ENCODE measurements around the gene GNB1L. TPM values are rescaled to one million over a fixed set of nuclear protein-coding genes. Genes with fewer than 3 reads are reported as not detected.

Gene GNB1L
- total and polyA plus RNA-seq, 2 donors (not counting 1 experiment from before 2014, with no cell fraction given) = 6.6 to 12.1 TPM

DNA sequence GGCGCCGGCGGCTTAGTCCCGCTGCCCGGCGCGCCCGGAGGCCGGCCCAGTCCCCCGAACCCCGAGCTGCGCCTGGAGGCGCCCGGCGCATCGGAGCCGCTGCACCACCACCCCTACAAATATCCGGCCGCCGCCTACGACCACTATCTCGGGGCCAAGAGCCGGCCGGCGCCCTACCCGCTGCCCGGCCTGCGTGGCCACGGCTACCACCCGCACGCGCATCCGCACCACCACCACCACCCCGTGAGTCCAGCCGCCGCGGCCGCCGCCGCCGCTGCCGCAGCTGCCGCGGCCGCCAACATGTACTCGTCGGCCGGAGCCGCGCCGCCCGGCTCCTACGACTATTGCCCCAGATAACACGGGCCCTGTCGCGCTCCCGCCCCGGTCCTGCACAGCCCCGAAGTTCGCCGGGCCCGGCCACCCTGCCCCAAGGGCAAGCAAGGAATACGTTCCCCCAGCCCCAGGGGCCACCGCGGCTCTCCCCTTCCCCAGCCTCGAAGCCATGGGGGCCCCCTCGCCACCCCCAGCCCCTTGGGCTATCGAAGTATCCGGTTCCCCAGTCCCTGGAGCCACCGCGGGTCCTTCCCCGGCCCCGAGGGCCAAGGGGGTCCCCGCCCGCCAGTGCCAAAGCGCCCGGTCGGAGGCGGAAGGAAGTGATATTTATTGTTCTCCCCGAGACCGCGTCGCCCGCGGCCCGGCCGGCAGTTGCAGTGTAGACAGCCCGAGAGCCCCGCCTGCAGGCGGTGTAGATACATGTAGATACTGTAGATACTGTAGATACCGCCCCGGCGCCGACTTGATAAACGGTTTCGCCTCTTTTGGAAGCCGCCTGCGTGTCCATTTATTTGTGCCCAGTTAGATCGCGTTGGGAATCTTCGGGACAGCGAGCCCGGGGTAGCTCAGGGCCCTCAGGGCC, 87.9 kb downstream of the GNB1L start:
- Histone ChIP-seq H3K27ac (ENCODE audit: low read length in 2 of 2) (no peak overlapping the region), H3K27me3 (replicated peaks in 1 of 4; ENCODE audit: control extremely low read depth in 1 of 4, control insufficient read depth in 3 of 4, insufficient read depth in 4 of 4, low read length in 3 of 4) (peaks cover 0 to 88% (median 50%) of the 10 kb centered on the region in 4 experiments), H3K79me2 (ENCODE audit: control insufficient read depth, insufficient read depth, low read length) (no peaks in the 10 kb centered on the region), H2AFZ (ENCODE audit: insufficient read depth, low read depth, low read length, poor library complexity, severe bottlenecking) (peak overlapping the region; percentile 46), H3K9me3 (ENCODE audit: control extremely low read depth in 1 of 3, control insufficient read depth in 2 of 3, insufficient read depth in 1 of 3, low read length in 2 of 3) (peaks cover 0 to 35% (median 0%) of the 10 kb centered on the region in 3 donors), H3K4me3 (ENCODE audit: control extremely low read depth in 1 of 5, extremely low read depth in 1 of 5, insufficient read depth in 1 of 5, low read depth in 2 of 5, low read length in 4 of 5) (peak overlapping the region in 3 of 5 experiments; percentile 6 to 52 (median 25)), H3K4me1 (ENCODE audit: control insufficient read depth in 2 of 2, insufficient read depth in 2 of 2, low read length in 2 of 2) (peaks cover 16 to 27% of the 10 kb centered on the region in 2 donors), H4K20me1 (ENCODE audit: control insufficient read depth, insufficient read depth, low read length, poor library complexity, severe bottlenecking) (no peaks in the 10 kb centered on the region), H3K36me3 (replicated peaks in 1 of 2; ENCODE audit: control extremely low read depth in 1 of 2, control insufficient read depth in 1 of 2, extremely low read depth in 1 of 2, insufficient read depth in 2 of 2, low read length in 1 of 2) (no peaks in the 10 kb centered on the region), H3K4me2 (replicated peaks; ENCODE audit: low read depth, low read length, poor library complexity, severe bottlenecking) (peak overlapping the region; percentile 83), H3K9ac (ENCODE audit: low read length) (peak overlapping the region; percentile 35)
- TF ChIP-seq EZH2 (IDR thresholded peaks at IDR 0.05; ENCODE audit: borderline replicate concordance, insufficient read depth, low read depth, low read length, poor library complexity, severe bottlenecking) = peak; percentile 89
- TF ChIP-seq, protein P1, sequence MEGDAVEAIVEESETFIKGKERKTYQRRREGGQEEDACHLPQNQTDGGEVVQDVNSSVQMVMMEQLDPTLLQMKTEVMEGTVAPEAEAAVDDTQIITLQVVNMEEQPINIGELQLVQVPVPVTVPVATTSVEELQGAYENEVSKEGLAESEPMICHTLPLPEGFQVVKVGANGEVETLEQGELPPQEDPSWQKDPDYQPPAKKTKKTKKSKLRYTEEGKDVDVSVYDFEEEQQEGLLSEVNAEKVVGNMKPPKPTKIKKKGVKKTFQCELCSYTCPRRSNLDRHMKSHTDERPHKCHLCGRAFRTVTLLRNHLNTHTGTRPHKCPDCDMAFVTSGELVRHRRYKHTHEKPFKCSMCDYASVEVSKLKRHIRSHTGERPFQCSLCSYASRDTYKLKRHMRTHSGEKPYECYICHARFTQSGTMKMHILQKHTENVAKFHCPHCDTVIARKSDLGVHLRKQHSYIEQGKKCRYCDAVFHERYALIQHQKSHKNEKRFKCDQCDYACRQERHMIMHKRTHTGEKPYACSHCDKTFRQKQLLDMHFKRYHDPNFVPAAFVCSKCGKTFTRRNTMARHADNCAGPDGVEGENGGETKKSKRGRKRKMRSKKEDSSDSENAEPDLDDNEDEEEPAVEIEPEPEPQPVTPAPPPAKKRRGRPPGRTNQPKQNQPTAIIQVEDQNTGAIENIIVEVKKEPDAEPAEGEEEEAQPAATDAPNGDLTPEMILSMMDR (IDR thresholded peaks at IDR 0.05) = peak; percentile 39
- ChIA-PET POLR2A (no interaction called here), CTCF (no interaction called here)
- ATAC-seq (ENCODE audit: low read depth) = peak; percentile 50
- Mint-ChIP-seq H3K4me3 (peak overlapping the region; percentile 47), H3K27me3 (peaks cover 61% of the 10 kb centered on the region), H3K4me1 (peaks cover 26% of the 10 kb centered on the region), H3K27ac (no peak overlapping the region), H3K9me3 (ENCODE audit: insufficient read depth) (no peaks in the 10 kb centered on the region)
- DNase-seq = peak; percentile 69
- WGBS (ENCODE audit: insufficient coverage) = 2% methylated on average over 103 of the region's 103 CpGs
- intact Hi-C loops (cut with micrococcal nuclease) = no loop called here

DNA sequence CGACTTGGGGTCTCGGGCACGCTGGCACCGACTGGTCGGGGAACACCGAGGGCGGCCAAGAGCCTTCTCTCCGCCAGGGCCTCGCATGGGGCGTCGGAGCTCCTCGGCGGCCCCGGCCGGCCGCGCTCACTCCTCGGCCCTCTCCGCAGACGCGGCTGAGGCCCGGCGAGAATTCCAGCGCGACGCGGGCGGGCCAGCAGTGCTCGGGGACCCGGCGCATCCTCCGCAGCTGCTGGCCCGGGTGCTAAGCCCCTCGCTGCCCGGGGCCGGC, 88.5 kb downstream of the GNB1L start:
- peaks cover 60% of the 10 kb centered on the region for H3K27me3 Mint-ChIP-seq

More for the DNA sequence above, 88.5 kb downstream of the GNB1L start:
- Histone ChIP-seq H3K36me3 (replicated peaks in 1 of 2; ENCODE audit: control extremely low read depth in 1 of 2, control insufficient read depth in 1 of 2, extremely low read depth in 1 of 2, insufficient read depth in 2 of 2, low read length in 1 of 2) (no peaks in the 10 kb centered on the region), H3K27me3 (replicated peaks in 1 of 4; ENCODE audit: control extremely low read depth in 1 of 4, control insufficient read depth in 3 of 4, insufficient read depth in 4 of 4, low read length in 3 of 4) (peaks cover 0 to 87% (median 49%) of the 10 kb centered on the region in 4 experiments), H3K79me2 (ENCODE audit: control insufficient read depth, insufficient read depth, low read length) (no peaks in the 10 kb centered on the region), H4K20me1 (ENCODE audit: control insufficient read depth, insufficient read depth, low read length, poor library complexity, severe bottlenecking) (no peaks in the 10 kb centered on the region), H3K9ac (ENCODE audit: low read length) (no peak overlapping the region), H3K27ac (ENCODE audit: low read length in 2 of 2) (no peak overlapping the region), H3K4me3 (ENCODE audit: control extremely low read depth in 1 of 5, extremely low read depth in 1 of 5, insufficient read depth in 1 of 5, low read depth in 2 of 5, low read length in 4 of 5) (no peak overlapping the region), H3K4me2 (replicated peaks; ENCODE audit: low read depth, low read length, poor library complexity, severe bottlenecking) (peak overlapping the region; percentile 83), H3K9me3 (ENCODE audit: control extremely low read depth in 1 of 3, control insufficient read depth in 2 of 3, insufficient read depth in 1 of 3, low read length in 2 of 3) (peaks cover 0 to 35% (median 0%) of the 10 kb centered on the region in 3 donors), H3K4me1 (ENCODE audit: control insufficient read depth in 2 of 2, insufficient read depth in 2 of 2, low read length in 2 of 2) (peaks cover 16 to 27% of the 10 kb centered on the region in 2 donors), H2AFZ (ENCODE audit: insufficient read depth, low read depth, low read length, poor library complexity, severe bottlenecking) (no peak overlapping the region)
- WGBS (ENCODE audit: insufficient coverage) = 5% methylated on average over 36 of the region's 36 CpGs
- TF ChIP-seq EZH2 (IDR thresholded peaks at IDR 0.05; ENCODE audit: borderline replicate concordance, insufficient read depth, low read depth, low read length, poor library complexity, severe bottlenecking) = no peak
- TF ChIP-seq, protein P1 (IDR thresholded peaks at IDR 0.05) = no peak
- peaks cover 30% of the 10 kb centered on the region for H3K4me1 Mint-ChIP-seq
- ChIA-PET POLR2A (no interaction called here), CTCF (no interaction called here)
- H3K4me3 Mint-ChIP-seq = no peak overlapping the region
- DNase-seq (no peak), ATAC-seq (ENCODE audit: low read depth) (no peak)
- no peaks in the 10 kb centered on the region for H3K9me3 Mint-ChIP-seq (ENCODE audit: insufficient read depth)
- intact Hi-C loops (cut with micrococcal nuclease) = no loop called here
- no peak overlapping the region for H3K27ac Mint-ChIP-seq

Measured in B cell (primary cell).